ENCODE measurements around the gene SCYGR7. TPM values are rescaled to one million over a fixed set of nuclear protein-coding genes. Genes with fewer than 3 reads are reported as not detected.
"Not testable (repeated sequence)": the region's sequence is repeated elsewhere in the genome, so short reads cannot be mapped to it uniquely, and the experiment has no call there.

Gene SCYGR7
- polyA plus RNA-seq, 1 experiment, result not detected

DNA sequence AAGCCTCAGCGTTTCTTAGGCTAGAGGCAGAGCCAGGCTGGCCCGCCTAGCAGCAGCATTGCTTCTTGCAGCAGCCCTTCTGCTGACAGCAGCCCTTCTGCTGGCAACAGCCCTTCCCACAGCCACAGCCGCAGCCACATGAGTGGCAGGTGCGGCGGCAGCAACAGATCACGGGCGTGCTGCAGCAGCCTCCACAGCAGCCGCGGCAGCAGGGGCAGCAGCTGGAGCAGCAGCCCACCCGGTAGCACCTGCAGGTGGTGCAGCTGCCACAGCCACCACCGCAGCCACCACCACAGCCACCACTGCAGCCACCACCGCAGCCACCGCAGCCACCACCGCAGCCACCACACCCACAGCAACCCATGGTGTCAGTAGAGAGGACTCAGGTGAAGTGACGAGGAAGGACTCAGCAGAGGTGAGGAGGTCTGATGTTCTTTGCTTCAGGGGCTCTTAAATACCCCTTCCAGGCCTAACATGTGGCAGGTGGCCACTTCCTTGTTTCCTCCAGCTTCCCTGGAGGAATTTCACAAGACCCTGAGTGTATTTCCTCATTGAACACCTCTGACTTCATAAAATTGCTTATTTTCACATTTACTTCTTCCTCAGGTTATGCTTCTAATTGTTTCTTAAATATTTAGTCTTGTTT is 3.6 kb upstream of the SCYGR7 start, which contains the start of gene SCYGR6:
Gene SCYGR6, minus strand, starts transcription at position 364 of the 646 bp plus-strand sequence. Its CDS starts 0 bp downstream, at position 364.
- H3K27me3 ChIP-seq (ENCODE audit: control insufficient read depth, insufficient read depth, low read length), result peaks cover 2% of the 10 kb centered on the region
- no peak within 1 kb of the TSS for H3K4me3 ChIP-seq (ENCODE audit: low read depth, low read length)
- POLR2A ChIA-PET, result no interaction called here
- CTCF ChIA-PET, result interaction anchor here (0.7 kb wide), 1 partner anchor 24 kb away, joined by 3 read pairs; no protein-coding TSS in a partner anchor
- no peak within 1 kb of the TSS for H3K27ac ChIP-seq (ENCODE audit: low read depth, low read length)
- no peaks in the 10 kb centered on the region for H3K9me3 ChIP-seq (ENCODE audit: control insufficient read depth, insufficient read depth, low read length)
- no peak for DNase-seq (ENCODE audit: low read depth, low spot score)
- no peak for TF ChIP-seq CTCF (IDR thresholded peaks at IDR 0.05; ENCODE audit: low read depth, low read length)

- no peak for DNase-seq (ENCODE audit: low read depth, low spot score)
- H3K9me3 ChIP-seq (ENCODE audit: control insufficient read depth, insufficient read depth, low read length), result no peaks in the 10 kb centered on the region
- CTCF ChIA-PET, result interaction anchor here (1.2 kb wide), 1 partner anchor 26 kb away, joined by 4 read pairs; no protein-coding TSS in a partner anchor
- H3K27me3 ChIP-seq (ENCODE audit: control insufficient read depth, insufficient read depth, low read length), result no peaks in the 10 kb centered on the region
- TF ChIP-seq CTCF (IDR thresholded peaks at IDR 0.05; ENCODE audit: low read depth, low read length), result no peak
- no peak overlapping the region for H3K4me3 ChIP-seq (ENCODE audit: low read depth, low read length)
- H3K27ac ChIP-seq (ENCODE audit: low read depth, low read length), result no peak overlapping the region
- POLR2A ChIA-PET, result no interaction called here
These were observed 11.2 kb downstream of the SCYGR7 start for GRCh38 chr2:227739351-227739750.

GRCh38 chr2:227740705-227741104 is 12.6 kb downstream of the SCYGR7 start:
- H3K9me3 ChIP-seq (ENCODE audit: control insufficient read depth, insufficient read depth, low read length); DNase-seq (ENCODE audit: low read depth, low spot score); H3K27me3 ChIP-seq (ENCODE audit: control insufficient read depth, insufficient read depth, low read length); H3K4me3 ChIP-seq (ENCODE audit: low read depth, low read length); H3K27ac ChIP-seq (ENCODE audit: low read depth, low read length); POLR2A ChIA-PET: not testable (repeated sequence)
- CTCF ChIA-PET, result interaction anchor here (0.6 to 1.0 kb wide), 5 partner anchors 24 to 502 kb away, joined by 3 to 7 read pairs (median 5); no protein-coding TSS in a partner anchor
- TF ChIP-seq CTCF (IDR thresholded peaks at IDR 0.05; ENCODE audit: low read depth, low read length), result peak; percentile 27

GRCh38 chr2:227745594-227745993 is 17.5 kb downstream of the SCYGR7 start, which contains the start of gene SCYGR8:
Gene SCYGR8 (plus strand): TSS chr2:227745894. CDS start chr2:227745894, 0 bp downstream.
- Histone ChIP-seq H3K27ac (ENCODE audit: low read depth, low read length) (no peak within 1 kb of the TSS), H3K9me3 (ENCODE audit: control insufficient read depth, insufficient read depth, low read length) (no peaks in the 10 kb centered on the region), H3K27me3 (ENCODE audit: control insufficient read depth, insufficient read depth, low read length) (no peaks in the 10 kb centered on the region), H3K4me3 (ENCODE audit: low read depth, low read length) (no peak within 1 kb of the TSS)
- DNase-seq (ENCODE audit: low read depth, low spot score), result no peak
- ChIA-PET CTCF (no interaction called here), POLR2A (no interaction called here)
- no peak for TF ChIP-seq CTCF (IDR thresholded peaks at IDR 0.05; ENCODE audit: low read depth, low read length)

DNA sequence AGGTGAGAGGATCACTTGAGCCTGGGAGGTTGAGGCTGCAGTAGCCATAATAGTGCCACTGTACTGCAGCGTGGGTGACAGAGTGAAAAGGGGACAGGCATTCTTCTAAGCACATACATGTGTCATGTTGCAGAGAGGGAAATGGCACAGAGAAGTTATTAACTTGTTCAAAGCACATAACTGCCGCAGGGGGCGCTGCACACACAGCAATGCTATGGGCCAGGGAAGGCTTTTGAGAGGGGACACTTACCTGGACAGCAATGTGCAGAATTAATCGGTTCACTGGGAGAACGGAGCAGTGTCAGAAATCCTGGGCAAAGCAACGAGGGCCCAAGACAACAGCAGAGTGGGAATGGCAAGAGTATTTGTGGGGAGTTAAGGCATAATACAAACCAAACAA is 19.9 kb downstream of the SCYGR7 start:
- peak; percentile 33; the same call in 1 of the 2 replicates for TF ChIP-seq CTCF (IDR thresholded peaks at IDR 0.05; ENCODE audit: low read depth, low read length)
- DNase-seq (ENCODE audit: low read depth, low spot score), result no peak
- Histone ChIP-seq H3K4me3 (ENCODE audit: low read depth, low read length) (no peak overlapping the region), H3K27me3 (ENCODE audit: control insufficient read depth, insufficient read depth, low read length) (no peaks in the 10 kb centered on the region), H3K9me3 (ENCODE audit: control insufficient read depth, insufficient read depth, low read length) (no peaks in the 10 kb centered on the region), H3K27ac (ENCODE audit: low read depth, low read length) (no peak overlapping the region)
- CTCF ChIA-PET, result no interaction called here
- POLR2A ChIA-PET, result no interaction called here

GRCh38 chr2:227756261-227756660 is 28.1 kb downstream of the SCYGR7 start:
- H3K27me3 ChIP-seq (ENCODE audit: control insufficient read depth, insufficient read depth, low read length); H3K9me3 ChIP-seq (ENCODE audit: control insufficient read depth, insufficient read depth, low read length); DNase-seq (ENCODE audit: low read depth, low spot score); POLR2A ChIA-PET; H3K27ac ChIP-seq (ENCODE audit: low read depth, low read length); H3K4me3 ChIP-seq (ENCODE audit: low read depth, low read length): not testable (repeated sequence)
- CTCF ChIA-PET, result interaction anchor here (0.6 to 2.1 kb wide), 4 partner anchors 10 to 1517 kb away, joined by 3 to 12 read pairs (median 6); no protein-coding TSS in a partner anchor
